GM12878 (cell line): Measurements from ENCODE around the gene IL17RB.

Experiments
- CEBPB ChIP-seq, 2 experiments: fragments of 150-350 bp in 1 of 2; IDR thresholded peaks; 2 replicates each; pipeline ENCODE4 v1.6.1; 2012 to 2014; ENCODE audit warnings: low read depth in 2 of 2, low read length in 2 of 2, borderline replicate concordance in 1 of 2, inconsistent platforms in 1 of 2
- GABPA ChIP-seq: IDR thresholded peaks from 2 replicates; pipeline ENCODE4 v1.6.1; 2014; ENCODE audit warnings: antibody characterized with exemption, low read depth, mild to moderate bottlenecking, inconsistent platforms
- RCOR1 ChIP-seq: conservative IDR thresholded peaks from 2 replicates; pipeline ENCODE4 v1.6.1; 2012; ENCODE audit warnings: low read depth, low read length, improper control_type of control experiment
- SUZ12 ChIP-seq: fragments of 200-600 bp; sonication (generic); IDR thresholded peaks from one replicate; pipeline ENCODE4 v1.6.1; 2018; ENCODE audit warnings: antibody characterized with exemption, mild to moderate bottlenecking; ENCODE audit not compliant: unreplicated experiment
- USF2 ChIP-seq: IDR thresholded peaks from 2 replicates; pipeline ENCODE4 v1.6.1; 2011; ENCODE audit warnings: low read depth, low read length, improper control_type of control experiment, borderline replicate concordance

- TF ChIP-seq RCOR1 (no peak), CEBPB (IDR thresholded peaks at IDR 0.05; ENCODE audit: borderline replicate concordance in 1 of 2, low read depth in 2 of 2, low read length in 2 of 2) (no peak), USF2 (no peak), GABPA (no peak), SUZ12 (no peak)
Observed at GRCh38 chr3:53845103-53845880, 1.1 kb upstream of the IL17RB start.
